BE2C (cell line): Measurements from ENCODE around the gene ZBTB42.

Source experiments
- DNase-seq: peaks from one replicate; pipeline ENCODE4 v3.0.0-alpha.2; 2020
- H3K27me3 ChIP-seq: fragments of 250-450 bp; sonication (Bioruptor Pico); 2 replicates; pipeline ENCODE4 v1.5.1; 2020; ENCODE audit warnings: mild to moderate bottlenecking
- H3K36me3 ChIP-seq: fragments of 250-450 bp; sonication (Bioruptor Pico); 2 replicates; pipeline ENCODE4 v1.5.1; 2020; ENCODE audit warnings: mild to moderate bottlenecking
- H3K4me1 ChIP-seq: fragments of 250-450 bp; sonication (Bioruptor Pico); 2 replicates; pipeline ENCODE4 v1.5.1; 2020
- H3K4me3 ChIP-seq: 2 replicates; pipeline ENCODE4 v1.5.1; 2011; ENCODE audit warnings: low read depth, low read length
- H3K9me3 ChIP-seq: fragments of 250-450 bp; sonication (Bioruptor Pico); 2 replicates; pipeline ENCODE4 v1.5.1; 2020
- CTCF ChIP-seq: IDR thresholded peaks from 2 replicates; pipeline ENCODE4 v1.5.1; 2012; ENCODE audit warnings: mild to moderate bottlenecking, low read depth, low read length

The ZBTB42 gene

GRCh38 chr14:104758981-104759969, 41.6 kb upstream of the ZBTB42 start:
- DNase-seq: no peak
- Histone ChIP-seq H3K27me3 (no peaks in the 10 kb centered on the region), H3K9me3 (no peaks in the 10 kb centered on the region), H3K4me1 (no peaks in the 10 kb centered on the region), H3K36me3 (peaks cover 40% of the 10 kb centered on the region), H3K4me3 (no peak overlapping the region)
- no peak for TF ChIP-seq CTCF

DNA sequence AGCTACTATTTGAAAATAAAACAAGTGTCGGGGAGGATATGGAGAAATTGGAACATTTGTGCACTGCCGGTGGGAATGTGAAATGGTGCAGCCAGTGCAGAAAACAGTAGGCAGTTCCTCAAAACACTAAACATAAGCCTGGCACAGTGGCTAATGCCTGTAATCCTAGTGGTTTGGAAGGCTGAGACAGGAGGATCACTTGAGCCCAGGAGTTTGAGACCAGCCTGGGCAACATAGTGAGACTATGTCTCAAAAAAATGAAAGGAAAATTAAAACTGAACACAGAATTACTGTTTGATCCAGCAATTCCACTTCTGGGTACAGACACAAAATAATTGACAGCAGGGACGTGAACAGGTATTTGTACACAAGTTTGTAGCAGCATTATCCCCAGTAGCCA, 35.4 kb upstream of the ZBTB42 start:
- Histone ChIP-seq H3K4me3 (no peak overlapping the region), H3K27me3 (no peaks in the 10 kb centered on the region), H3K4me1 (peaks cover 12% of the 10 kb centered on the region), H3K9me3 (no peaks in the 10 kb centered on the region), H3K36me3 (peaks cover 1% of the 10 kb centered on the region; the same call in 1 of the 2 replicates)
- DNase-seq: no peak
- TF ChIP-seq CTCF: no peak

GRCh38 chr14:104766256-104766862, 34.5 kb upstream of the ZBTB42 start:
- no peaks in the 10 kb centered on the region for H3K9me3 ChIP-seq
- peaks cover 10% of the 10 kb centered on the region for H3K36me3 ChIP-seq
- H3K4me3 ChIP-seq: no peak overlapping the region
- no peaks in the 10 kb centered on the region for H3K27me3 ChIP-seq
- no peak for DNase-seq
- H3K4me1 ChIP-seq: peaks cover 12% of the 10 kb centered on the region
- no peak for TF ChIP-seq CTCF

- TF ChIP-seq CTCF: no peak
- Histone ChIP-seq H3K4me3 (no peak overlapping the region), H3K36me3 (peaks cover 16% of the 10 kb centered on the region), H3K9me3 (no peaks in the 10 kb centered on the region), H3K4me1 (peaks cover 12% of the 10 kb centered on the region), H3K27me3 (no peaks in the 10 kb centered on the region)
- no peak for DNase-seq
Observed at GRCh38 chr14:104766863-104767633, 33.9 kb upstream of the ZBTB42 start.

- no peak for TF ChIP-seq CTCF
- H3K4me3 ChIP-seq: no peak overlapping the region
- H3K4me1 ChIP-seq: peaks cover 12% of the 10 kb centered on the region
- no peaks in the 10 kb centered on the region for H3K27me3 ChIP-seq
- DNase-seq: no peak
- no peaks in the 10 kb centered on the region for H3K9me3 ChIP-seq
- peaks cover 22% of the 10 kb centered on the region for H3K36me3 ChIP-seq
Observed at GRCh38 chr14:104767634-104767918, 33.3 kb upstream of the ZBTB42 start.
